GM12875 (cell line): ENCODE results near the gene MRTFA.

Experiments used
- H3K4me3 ChIP-seq: one replicate; pipeline ENCODE4 v1.5.1; 2011; ENCODE audit warnings: low read depth, low read length, control low read depth
- TF ChIP-seq, protein P1 (sequence below): IDR thresholded peaks from 2 replicates; pipeline ENCODE4 v1.5.1; 2011; ENCODE audit warnings: low read depth, mild to moderate bottlenecking, control low read depth, inconsistent platforms, low read length, moderate library complexity, borderline replicate concordance; ENCODE audit not compliant: insufficient read depth

Gene MRTFA

DNA sequence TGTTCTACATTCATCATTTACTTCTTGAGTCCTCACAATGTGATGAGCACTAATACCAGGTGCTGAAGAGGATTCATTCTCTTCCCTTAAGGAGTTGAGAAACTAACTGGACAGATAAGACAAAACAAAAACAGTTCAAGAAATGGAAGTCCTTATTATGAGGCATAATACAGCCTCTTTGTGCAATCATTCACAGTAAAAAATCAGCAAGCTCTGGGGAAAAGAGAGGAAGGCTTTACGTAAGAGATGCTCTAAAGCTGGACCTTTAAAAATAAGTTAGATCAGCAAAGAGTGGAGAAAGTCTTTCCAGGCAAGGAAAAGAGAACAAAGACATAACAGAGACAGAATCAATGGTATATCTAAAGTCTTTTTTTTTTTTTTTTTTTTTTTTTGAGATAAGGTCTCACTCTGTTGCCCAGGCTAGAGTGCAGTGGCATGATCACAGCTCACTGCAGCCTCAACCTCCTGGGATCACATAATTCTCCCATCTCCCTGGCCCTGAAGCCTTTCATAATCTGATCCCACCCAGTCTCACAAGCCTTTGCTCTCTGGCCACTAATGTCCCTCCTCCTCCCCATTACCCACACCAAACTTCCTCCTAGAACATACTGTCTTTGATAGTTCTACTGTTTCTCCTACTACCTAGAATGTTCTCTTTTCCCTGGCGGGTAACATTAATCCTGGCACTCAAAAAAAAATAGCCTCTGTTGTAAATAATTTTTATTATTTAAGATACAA lies 40.9 kb downstream of the MRTFA start:
- no peak overlapping the region for H3K4me3 ChIP-seq
- TF ChIP-seq, protein P1, sequence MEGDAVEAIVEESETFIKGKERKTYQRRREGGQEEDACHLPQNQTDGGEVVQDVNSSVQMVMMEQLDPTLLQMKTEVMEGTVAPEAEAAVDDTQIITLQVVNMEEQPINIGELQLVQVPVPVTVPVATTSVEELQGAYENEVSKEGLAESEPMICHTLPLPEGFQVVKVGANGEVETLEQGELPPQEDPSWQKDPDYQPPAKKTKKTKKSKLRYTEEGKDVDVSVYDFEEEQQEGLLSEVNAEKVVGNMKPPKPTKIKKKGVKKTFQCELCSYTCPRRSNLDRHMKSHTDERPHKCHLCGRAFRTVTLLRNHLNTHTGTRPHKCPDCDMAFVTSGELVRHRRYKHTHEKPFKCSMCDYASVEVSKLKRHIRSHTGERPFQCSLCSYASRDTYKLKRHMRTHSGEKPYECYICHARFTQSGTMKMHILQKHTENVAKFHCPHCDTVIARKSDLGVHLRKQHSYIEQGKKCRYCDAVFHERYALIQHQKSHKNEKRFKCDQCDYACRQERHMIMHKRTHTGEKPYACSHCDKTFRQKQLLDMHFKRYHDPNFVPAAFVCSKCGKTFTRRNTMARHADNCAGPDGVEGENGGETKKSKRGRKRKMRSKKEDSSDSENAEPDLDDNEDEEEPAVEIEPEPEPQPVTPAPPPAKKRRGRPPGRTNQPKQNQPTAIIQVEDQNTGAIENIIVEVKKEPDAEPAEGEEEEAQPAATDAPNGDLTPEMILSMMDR = no peak

DNA sequence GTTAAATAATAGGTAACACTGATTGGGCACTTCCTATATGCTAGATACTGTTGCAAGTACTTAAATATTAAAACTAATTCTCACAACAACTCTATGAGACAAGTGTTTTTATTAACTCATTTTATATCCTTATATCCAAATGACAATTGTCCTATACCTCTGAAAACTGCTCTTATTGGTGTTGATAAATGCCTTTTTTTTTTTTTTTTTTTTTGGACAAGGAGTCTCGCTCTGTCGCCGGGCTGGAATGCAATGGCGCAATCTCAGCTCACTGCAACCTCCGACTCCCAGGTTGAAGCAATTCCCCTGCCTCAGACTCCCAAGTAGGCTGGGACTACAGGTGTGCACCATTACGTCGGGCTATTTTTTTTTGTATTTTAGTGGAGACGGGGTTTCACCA lies 41.6 kb downstream of the MRTFA start:
- TF ChIP-seq, protein P1 = no peak
- H3K4me3 ChIP-seq = no peak overlapping the region

DNA sequence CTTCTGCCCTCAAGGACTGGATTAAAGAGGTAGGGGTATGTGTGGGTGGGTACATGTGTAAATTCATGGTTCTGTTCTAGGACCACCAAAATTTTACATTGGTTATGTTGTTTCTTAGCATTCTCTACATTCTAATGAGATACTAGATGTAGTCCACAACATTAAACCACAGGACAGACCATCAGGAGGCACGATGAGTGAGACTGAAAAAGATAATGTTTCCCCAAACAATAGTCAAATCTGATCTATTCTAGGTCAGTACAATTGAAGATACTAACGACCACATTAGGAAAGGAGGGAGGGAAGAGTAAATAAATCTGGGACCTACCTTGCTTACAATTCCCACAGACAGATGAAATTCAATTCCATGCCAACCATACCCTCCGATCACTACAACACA lies 42.2 kb downstream of the MRTFA start:
- TF ChIP-seq, protein P1 = no peak
- H3K4me3 ChIP-seq = no peak overlapping the region

DNA sequence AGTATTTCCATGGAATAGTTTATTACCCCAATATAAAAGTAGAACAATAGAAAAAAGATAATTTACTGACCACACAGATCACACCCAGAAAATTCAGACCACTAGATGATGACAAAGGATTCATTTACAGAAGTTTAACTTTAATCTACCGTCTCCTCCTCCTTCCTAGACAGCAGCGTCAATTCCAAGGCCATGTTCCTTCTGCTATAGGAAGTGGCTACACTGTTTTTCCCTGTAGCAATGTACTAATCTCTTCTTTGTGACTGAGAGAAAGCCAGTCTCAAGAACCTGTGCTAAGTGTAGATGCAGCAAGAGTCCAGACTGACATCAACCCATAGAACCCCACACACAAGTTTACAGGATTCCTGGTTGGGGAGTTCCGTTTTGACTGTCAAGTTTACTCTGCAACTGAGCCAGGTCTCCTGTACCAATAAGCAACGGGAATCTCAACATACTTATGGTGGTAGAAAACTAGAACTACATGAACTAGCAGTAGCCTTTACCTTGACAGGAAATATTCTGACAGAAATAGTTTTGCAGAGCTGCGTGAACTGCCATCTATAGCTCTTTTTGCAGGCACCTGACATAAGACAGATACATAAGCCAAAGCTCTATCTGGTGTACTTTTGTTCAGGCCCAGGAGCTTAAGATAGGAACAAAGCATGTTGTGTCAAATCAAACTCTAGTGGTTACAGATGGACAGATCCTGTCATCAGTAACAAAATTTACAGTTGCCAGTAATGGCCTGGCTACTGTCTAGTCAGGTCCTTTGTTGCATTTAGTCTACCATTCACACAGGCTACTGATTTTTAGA lies 42.9 kb downstream of the MRTFA start:
- TF ChIP-seq, protein P1 = peak; percentile 13; the same call in 1 of the 2 replicates
- no peak overlapping the region for H3K4me3 ChIP-seq

DNA sequence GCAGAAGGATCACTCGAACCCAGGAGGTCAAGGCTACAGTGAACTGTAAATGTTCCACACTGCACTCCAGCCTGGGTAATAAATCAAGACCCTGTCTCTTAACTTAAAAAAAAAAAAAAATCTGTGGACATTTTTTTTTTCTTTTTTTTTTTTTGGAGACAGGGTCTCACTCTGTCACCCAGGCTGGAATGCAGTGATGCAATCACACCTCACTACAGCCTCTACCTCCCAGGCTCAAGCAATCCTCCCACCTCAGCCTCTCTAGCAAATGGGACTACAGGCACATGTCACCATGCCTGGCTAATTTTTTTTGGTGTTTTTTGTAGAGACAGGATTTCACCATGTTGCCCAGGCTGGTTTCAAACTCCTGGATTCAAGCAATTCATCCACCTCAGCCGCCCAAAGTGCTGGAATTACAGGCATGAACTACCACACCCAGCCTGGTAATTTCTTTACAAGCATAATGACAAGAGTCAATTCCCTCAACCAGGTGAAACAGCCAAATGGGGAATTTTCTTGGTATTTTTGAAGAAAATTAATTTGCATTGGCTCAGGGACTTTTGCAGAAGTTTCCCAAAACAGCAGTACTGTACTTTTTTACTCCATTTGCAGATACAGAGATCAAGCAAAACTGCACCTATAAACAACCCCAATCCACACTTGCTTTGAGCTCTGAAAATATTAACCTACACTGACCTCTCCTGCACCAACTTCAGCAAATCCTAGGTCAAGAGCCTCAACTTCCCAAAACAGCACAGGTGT lies 44.0 kb downstream of the MRTFA start:
- TF ChIP-seq, protein P1 = no peak
- H3K4me3 ChIP-seq = no peak overlapping the region

DNA sequence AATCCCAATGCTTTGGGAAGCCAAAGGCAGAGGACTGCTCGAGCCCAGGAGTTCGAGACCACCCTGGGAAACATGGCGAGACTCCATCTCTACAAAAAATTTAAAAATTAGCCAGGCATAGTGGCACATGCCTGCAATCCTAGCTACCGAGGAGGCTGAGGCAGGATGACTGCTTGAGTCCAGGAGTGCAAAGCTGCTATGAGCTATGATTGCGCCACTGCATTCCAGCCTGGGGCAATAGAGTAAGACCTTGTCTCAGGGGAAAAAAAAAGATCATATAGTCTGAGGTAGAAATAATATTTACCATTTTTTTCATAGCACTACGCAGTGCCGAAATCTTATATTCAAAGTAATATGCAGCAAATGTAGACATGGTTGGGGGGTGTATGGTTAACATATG lies 47.8 kb downstream of the MRTFA start:
- H3K4me3 ChIP-seq = no peak overlapping the region

More for the DNA sequence above, 47.8 kb downstream of the MRTFA start:
- TF ChIP-seq, protein P1 = no peak
